Dedifferentiated amniotic fluid mesenchymal stem cell (primary cell): ENCODE data around the gene ZNF341.
"Not testable (repeated sequence)": the region's sequence is repeated elsewhere in the genome, so short reads cannot be mapped to it uniquely, and the experiment has no call there.

Experiments used
- DNase-seq: peaks from one replicate; pipeline ENCODE4 v3.0.0-alpha.2; 2016; ENCODE audit errors: extremely low spot score

The ZNF341 gene

GRCh38 chr20:33770005-33770404 is 38.2 kb downstream of the ZNF341 start:
- DNase-seq: no peak

GRCh38 chr20:33771938-33772337 is 40.1 kb downstream of the ZNF341 start:
- no peak for DNase-seq

GRCh38 chr20:33772439-33772838 is 40.6 kb downstream of the ZNF341 start:
- no peak for DNase-seq

GRCh38 chr20:33773412-33774089 is 41.8 kb downstream of the ZNF341 start:
- DNase-seq: no peak

GRCh38 chr20:33777816-33778215 is 46.0 kb downstream of the ZNF341 start:
- no peak for DNase-seq

- no peak for DNase-seq
Measured at GRCh38 chr20:33781133-33781532, 49.3 kb downstream of the ZNF341 start.

GRCh38 chr20:33781945-33782344 is 50.1 kb downstream of the ZNF341 start:
- no peak for DNase-seq

GRCh38 chr20:33783256-33783655 is 51.5 kb downstream of the ZNF341 start:
- DNase-seq: no peak

GRCh38 chr20:33783818-33784217 is 52.0 kb downstream of the ZNF341 start:
- no peak for DNase-seq

- DNase-seq: no peak
Measured at GRCh38 chr20:33784225-33784624, 52.4 kb downstream of the ZNF341 start.

GRCh38 chr20:33785503-33785902 is 53.7 kb downstream of the ZNF341 start:
- no peak for DNase-seq

GRCh38 chr20:33787253-33787891 is 55.6 kb downstream of the ZNF341 start:
- no peak for DNase-seq

- no peak for DNase-seq
Measured at GRCh38 chr20:33788351-33789049, 56.7 kb downstream of the ZNF341 start.

GRCh38 chr20:33789109-33789857 is 57.5 kb downstream of the ZNF341 start:
- DNase-seq: peak; percentile 59

- no peak for DNase-seq
Measured at GRCh38 chr20:33789858-33790182, 58.0 kb downstream of the ZNF341 start.

GRCh38 chr20:33790566-33790965 is 58.8 kb downstream of the ZNF341 start:
- no peak for DNase-seq

GRCh38 chr20:33791021-33791420 is 59.2 kb downstream of the ZNF341 start:
- no peak for DNase-seq

- no peak for DNase-seq
Measured at GRCh38 chr20:33791540-33791939, 59.7 kb downstream of the ZNF341 start.

GRCh38 chr20:33791959-33792597 is 60.3 kb downstream of the ZNF341 start:
- DNase-seq: no peak

- DNase-seq: not testable (repeated sequence)
Measured at GRCh38 chr20:33792598-33792989, 60.8 kb downstream of the ZNF341 start.

- DNase-seq: peak; percentile 9
Measured at GRCh38 chr20:33793011-33793931, 61.5 kb downstream of the ZNF341 start.
